Epithelial cell of esophagus (primary cell): ENCODE measurements around the gene SPAG8.
A peak's percentile ranks its signal among the peaks of the same experiment; 100 is the strongest.

Experiments used
- DNase-seq: peaks from one replicate; pipeline ENCODE4 v3.0.0; 2010; ENCODE audit warnings: low read depth
- H3K4me3 ChIP-seq: 2 replicates; pipeline ENCODE4 v1.5.1; 2011; ENCODE audit warnings: mild to moderate bottlenecking, low read length, control low read depth
- TF ChIP-seq, protein P1 (sequence below): IDR thresholded peaks from 2 replicates; pipeline ENCODE4 v1.5.1; 2011; ENCODE audit warnings: low read depth, mild to moderate bottlenecking, low read length, control low read depth, inconsistent platforms; ENCODE audit not compliant: insufficient read depth; ENCODE audit errors: missing control alignments

The SPAG8 gene

GRCh38 chr9:35767458-35767857, 44.6 kb downstream of the SPAG8 start:
- no peak for DNase-seq
- TF ChIP-seq, protein P1, sequence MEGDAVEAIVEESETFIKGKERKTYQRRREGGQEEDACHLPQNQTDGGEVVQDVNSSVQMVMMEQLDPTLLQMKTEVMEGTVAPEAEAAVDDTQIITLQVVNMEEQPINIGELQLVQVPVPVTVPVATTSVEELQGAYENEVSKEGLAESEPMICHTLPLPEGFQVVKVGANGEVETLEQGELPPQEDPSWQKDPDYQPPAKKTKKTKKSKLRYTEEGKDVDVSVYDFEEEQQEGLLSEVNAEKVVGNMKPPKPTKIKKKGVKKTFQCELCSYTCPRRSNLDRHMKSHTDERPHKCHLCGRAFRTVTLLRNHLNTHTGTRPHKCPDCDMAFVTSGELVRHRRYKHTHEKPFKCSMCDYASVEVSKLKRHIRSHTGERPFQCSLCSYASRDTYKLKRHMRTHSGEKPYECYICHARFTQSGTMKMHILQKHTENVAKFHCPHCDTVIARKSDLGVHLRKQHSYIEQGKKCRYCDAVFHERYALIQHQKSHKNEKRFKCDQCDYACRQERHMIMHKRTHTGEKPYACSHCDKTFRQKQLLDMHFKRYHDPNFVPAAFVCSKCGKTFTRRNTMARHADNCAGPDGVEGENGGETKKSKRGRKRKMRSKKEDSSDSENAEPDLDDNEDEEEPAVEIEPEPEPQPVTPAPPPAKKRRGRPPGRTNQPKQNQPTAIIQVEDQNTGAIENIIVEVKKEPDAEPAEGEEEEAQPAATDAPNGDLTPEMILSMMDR = no peak
- no peak overlapping the region for H3K4me3 ChIP-seq

GRCh38 chr9:35766997-35767396, 45.1 kb downstream of the SPAG8 start:
- H3K4me3 ChIP-seq = no peak overlapping the region
- DNase-seq = no peak
- TF ChIP-seq, protein P1 = no peak

GRCh38 chr9:35763803-35764202, 48.3 kb downstream of the SPAG8 start:
- DNase-seq = no peak
- TF ChIP-seq, protein P1 = no peak
- H3K4me3 ChIP-seq = no peak overlapping the region

DNA sequence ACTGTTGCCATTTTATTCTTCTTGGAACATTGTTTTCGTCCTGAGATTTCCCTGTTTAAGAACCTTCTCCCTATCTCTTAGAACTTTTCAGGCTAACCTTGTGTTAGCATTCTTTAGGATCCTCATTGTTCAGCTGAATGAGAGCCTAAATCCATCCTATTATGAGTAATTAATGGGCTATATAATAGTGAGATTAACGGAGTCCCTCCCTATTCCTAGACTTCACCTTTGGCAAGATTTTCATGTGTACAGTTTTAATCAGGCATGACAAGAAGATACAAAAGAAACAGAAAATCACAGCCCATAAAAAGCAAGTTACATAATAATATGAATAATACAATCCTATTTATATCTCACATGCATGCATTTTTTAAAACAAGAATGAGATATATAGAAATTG, 48.9 kb downstream of the SPAG8 start:
- no peak overlapping the region for H3K4me3 ChIP-seq
- no peak for DNase-seq
- TF ChIP-seq, protein P1 = no peak

DNA sequence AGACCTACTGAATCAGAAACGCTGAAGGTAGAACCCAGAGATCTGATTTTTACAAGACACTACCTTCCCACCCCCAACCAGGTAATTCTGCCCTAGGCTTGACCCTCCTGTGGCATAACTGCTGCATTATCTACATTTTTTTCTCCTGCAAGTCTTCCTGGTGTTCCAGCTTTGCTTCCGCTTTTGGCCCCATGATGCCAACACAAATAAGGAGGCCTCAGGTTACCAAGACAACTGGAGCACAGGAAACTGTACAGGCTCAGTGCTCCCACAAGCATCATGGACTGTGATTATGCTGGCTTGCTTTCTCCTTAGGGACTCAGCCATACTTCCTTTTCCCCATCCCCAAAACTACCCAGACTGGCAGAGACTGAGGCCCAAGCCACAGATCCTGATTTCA, 51.4 kb downstream of the SPAG8 start:
- TF ChIP-seq, protein P1 = no peak
- no peak overlapping the region for H3K4me3 ChIP-seq
- peak; percentile 29 for DNase-seq

DNA sequence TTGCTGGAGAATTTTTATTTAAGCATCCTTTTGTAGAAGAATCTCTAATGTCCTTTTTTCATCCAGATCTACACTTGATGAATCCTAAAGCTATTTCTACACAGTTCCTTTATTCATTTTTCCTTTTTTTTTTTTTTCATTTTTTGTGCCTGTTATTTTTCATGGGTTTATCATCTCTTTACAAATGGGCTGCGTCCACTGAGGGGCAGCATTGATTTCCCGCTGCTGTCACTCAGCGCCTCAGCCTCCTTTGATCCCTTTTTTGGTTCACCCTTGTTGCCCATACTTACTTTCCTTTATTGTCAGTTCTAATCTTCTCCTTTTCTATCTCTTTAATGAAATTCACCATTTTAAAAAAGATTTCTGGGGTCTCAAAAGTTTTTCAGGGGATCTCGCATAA, 52.3 kb downstream of the SPAG8 start:
- TF ChIP-seq, protein P1 = no peak
- H3K4me3 ChIP-seq = no peak overlapping the region
- DNase-seq = no peak
